Stimulated activated CD8-positive, alpha-beta memory T cell treated with anti-CD3 and anti-CD28 coated beads, Interleukin-15, amount 100 ng/mL, for 24 hours (primary cell): ENCODE data around the gene CXCL11.
"Not testable (repeated sequence)": the region's sequence is repeated elsewhere in the genome, so short reads cannot be mapped to it uniquely, and the experiment has no call there.

ENCODE experiments used
- DNase-seq: peaks from one replicate; pipeline ENCODE4 v3.0.0-alpha.2; 2020; ENCODE audit warnings: low read depth

The CXCL11 gene

DNA sequence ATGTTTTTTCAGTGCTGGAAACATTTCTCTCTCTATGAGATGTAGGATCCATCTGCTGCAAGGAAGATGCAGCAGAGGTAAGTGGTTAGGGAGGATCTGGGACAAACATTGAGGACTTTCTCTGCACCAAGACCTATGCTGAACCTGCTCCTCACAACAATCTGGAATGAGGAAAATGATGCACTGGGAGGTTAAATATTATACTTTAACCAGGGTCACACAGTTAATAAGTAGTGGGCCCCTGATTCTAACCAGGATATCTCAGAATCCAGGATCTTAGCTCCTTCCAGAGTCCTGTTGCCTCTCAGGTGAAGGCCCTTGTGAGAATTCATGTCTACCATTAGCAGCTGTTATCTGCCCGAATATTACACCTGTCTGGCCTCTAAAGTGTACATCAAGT lies 35.6 kb downstream of the CXCL11 start:
- no peak for DNase-seq

DNA sequence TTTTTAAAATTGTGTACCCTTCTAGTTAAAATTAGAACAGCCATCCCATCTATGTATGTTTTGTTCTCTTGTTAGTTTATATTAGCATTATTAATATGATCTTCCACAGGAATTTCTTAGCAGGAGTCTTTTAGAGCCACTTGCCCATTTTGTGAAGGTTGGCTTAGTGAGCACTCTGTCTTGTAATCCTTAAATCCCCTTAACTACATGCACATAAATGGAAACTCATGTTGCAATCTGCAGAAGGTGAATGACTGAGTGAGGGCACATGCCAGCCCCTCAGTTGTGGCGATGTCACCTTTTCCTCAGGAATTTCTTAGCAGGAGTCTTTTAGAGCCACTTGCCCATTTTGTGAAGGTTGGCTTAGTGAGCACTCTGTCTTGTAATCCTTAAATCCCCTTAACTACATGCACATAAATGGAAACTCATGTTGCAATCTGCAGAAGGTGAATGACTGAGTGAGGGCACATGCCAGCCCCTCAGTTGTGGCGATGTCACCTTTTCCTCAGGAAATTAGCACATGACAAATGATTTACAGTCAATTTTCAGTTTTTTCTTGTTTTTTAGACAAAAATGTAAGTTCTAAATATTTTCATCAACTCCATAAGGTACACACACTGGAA lies 37.2 kb downstream of the CXCL11 start:
- DNase-seq = not testable (repeated sequence)

DNA sequence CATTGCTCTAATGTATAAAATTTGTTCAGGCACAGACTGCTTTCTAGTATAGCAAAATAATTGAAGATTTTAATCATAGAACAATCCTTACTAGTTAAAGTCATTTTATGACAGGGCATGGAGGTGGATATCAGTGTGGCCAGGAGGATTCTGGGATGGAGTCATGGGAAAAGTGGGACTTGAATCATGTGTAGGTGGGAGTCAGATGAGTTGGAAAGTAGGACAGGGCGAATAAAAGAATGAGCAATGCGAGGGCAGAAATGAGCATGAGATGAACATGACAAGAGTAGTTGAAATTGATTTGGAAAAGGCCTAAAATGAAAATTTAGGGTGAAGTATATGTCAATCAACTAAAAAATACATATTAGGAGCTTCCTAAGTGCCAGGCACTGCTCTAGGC lies 37.9 kb downstream of the CXCL11 start:
- no peak for DNase-seq

DNA sequence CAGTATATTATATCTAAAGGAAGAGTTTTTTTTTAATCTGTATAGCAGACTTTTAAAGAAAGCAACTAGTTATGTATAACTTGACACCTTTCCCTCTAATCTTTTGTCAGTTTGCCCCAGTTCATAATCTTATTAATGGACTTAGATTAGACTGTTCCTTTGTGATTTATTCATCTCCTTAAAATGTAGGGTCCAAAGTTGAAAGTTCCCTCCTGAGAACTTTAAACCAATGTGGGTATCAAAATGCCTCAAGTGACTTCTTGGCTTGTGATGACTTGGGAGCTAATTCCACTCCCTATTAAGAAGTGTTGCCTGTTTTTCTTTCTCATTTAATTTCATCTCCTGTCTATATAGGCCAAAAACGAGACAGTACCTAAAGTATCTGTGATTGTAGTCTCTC lies 38.8 kb downstream of the CXCL11 start:
- no peak for DNase-seq

DNA sequence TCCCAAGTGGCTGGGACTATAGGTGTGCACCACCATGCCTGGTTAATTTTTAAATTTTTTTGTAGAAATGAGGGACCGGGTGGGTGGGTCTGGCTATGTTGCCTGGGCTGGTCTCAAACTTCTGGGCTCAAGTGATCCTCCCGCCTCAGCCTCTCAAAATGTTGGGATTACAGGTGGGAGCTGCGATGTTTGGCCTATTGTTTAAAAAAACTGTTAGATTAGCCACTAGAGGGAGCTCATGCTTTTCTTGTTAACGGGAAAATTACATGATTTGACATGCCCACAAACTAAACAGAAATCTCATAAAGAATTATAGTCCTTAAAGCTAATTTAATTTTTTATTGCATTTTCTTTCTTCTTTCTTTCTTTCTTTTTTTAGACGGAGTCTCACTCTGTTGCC lies 40.1 kb downstream of the CXCL11 start:
- no peak for DNase-seq

DNA sequence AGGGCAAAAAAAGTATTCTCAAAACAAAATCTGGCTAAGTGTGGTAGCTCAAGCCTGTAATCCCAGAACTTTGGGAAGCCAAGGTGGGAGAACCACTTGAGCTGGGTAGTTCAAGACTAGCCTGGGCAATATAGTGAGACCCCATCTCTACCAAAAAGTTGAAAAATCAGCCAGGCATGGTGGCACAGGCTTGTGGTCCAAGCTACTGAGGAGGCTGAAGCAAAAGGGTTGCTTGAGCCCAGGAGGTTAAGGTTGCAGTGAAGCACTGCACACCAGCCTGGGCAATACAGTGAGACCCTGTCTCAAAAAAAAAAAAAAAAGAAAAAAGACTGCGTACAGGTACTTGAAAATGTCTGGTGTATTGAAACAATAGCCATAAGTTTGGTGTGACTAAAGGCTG lies 43.4 kb downstream of the CXCL11 start:
- no peak for DNase-seq

DNA sequence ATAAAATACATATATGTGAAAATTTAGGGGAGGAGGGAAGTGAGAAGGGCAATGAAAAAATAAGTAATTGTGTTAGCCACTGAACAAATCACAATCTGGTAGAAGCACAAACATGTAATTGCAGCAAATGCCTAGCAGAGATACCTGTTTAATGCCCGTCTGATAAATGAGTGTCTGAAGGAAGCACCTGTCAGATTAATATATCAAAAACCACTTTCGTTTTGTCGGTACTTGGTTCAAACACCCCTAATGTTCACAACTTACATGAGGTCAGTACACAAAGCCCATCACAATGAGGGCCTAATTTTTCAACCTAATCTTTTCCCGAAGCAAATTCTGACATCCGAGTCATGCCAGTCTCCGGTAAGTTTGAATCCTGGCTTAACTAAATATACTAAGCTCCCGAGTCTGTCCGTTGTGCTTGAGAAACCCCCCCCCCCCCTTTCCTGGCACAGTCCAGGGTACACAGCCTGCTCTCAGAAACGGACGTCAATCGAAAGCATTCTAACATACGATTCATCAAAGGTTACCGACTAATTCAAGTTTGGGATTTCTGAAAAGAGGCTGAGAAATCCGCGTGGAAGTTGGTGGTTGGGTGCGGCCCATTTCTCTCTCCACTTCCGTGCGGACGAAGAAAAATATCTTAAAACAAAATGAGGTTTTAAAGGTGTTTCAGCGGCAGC lies 45.9 kb downstream of the CXCL11 start:
- no peak for DNase-seq

DNA sequence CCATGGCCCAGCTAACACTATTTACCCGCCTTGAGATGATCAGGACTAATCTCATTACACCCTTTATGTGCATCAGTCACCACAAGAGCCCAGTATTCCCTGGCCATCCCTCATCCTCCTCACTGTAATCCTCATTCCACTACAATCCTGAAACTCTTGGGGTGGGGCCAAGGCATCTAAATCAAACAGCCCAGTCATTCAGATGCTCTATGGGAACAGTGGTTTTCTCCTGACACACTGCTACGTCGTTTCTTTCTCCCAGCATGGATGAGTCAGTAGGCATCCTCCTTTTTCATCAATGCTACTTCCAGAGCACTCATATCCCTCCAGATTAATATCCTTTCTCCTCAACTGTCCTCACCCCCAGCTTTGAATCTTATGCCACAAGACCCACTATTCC lies 50.8 kb downstream of the CXCL11 start:
- no peak for DNase-seq
